ENCODE results near the gene EPHB2. TPM values are rescaled to one million over a fixed set of nuclear protein-coding genes. Genes with fewer than 3 reads are reported as not detected.

The EPHB2 gene
- total and polyA plus RNA-seq, 2 donors (not counting 3 experiments of a cell fraction or from before 2014, with no cell fraction given) = 50.8 to 69.1 TPM

GRCh38 chr1:22731924-22732720 is 21.5 kb downstream of the EPHB2 start:
- intact Hi-C loops (cut with micrococcal nuclease) = no loop called here
- Histone ChIP-seq H2AFZ (ENCODE audit: low read depth, low read length) (no peak overlapping the region), H3K79me2 (ENCODE audit: control insufficient read depth, insufficient read depth, low read length) (peaks cover 68% of the 10 kb centered on the region), H3K4me1 (ENCODE audit: control insufficient read depth, extremely low read depth, insufficient read depth, low read length) (no peaks in the 10 kb centered on the region), H3K4me2 (ENCODE audit: insufficient read depth, low read length) (no peak overlapping the region), H3K36me3 (ENCODE audit: control insufficient read depth in 2 of 2, extremely low read depth in 1 of 2, insufficient read depth in 2 of 2, low read length in 2 of 2) (no peaks in the 10 kb centered on the region), H3K27ac (ENCODE audit: insufficient read depth, low read depth, low read length) (no peak overlapping the region), H3K27me3 (ENCODE audit: control insufficient read depth in 2 of 2, insufficient read depth in 2 of 2, low read length in 2 of 2) (no peaks in the 10 kb centered on the region), H4K20me1 (replicated peaks; ENCODE audit: control insufficient read depth, extremely low read depth, insufficient read depth, low read length) (no peaks in the 10 kb centered on the region), H3K4me3 (replicated peaks in 1 of 3; ENCODE audit: insufficient read depth in 1 of 3, low read depth in 1 of 3, low read length in 3 of 3) (no peak overlapping the region), H3K9ac (replicated peaks; ENCODE audit: extremely low read depth, insufficient read depth, low read length) (no peak overlapping the region), H3K9me1 (replicated peaks; ENCODE audit: control insufficient read depth, extremely low read depth, insufficient read depth, low read length) (no peaks in the 10 kb centered on the region), H3K9me3 (replicated peaks; ENCODE audit: control insufficient read depth, insufficient read depth, low read length) (no peaks in the 10 kb centered on the region)
- BruUV-seq (replicated peaks) = no TSS peak
- CTCF ChIA-PET = interaction anchor here (0.7 to 1.7 kb wide), 6 partner anchors 13 to 130 kb away, joined by 3 to 19 read pairs (median 5); no protein-coding TSS in a partner anchor
- TF ChIP-seq CTCF (IDR thresholded peaks at IDR 0.05; ENCODE audit: extremely low read depth in 1 of 2, insufficient read depth in 1 of 2, low read depth in 1 of 2, low read length in 2 of 2) (peak; percentile 24 to 44), JUN (IDR thresholded peaks at IDR 0.05; ENCODE audit: borderline replicate concordance, insufficient read depth, insufficient read length, low read depth) (no peak)
- dilution Hi-C loops (cut with MboI; ENCODE audit: extremely low pct_ligation_motif_present, low sequenced_read_pairs) = no loop called here
- FAIRE-seq = no peak
- POLR2A ChIA-PET = no interaction called here
- no peak for DNase-seq (ENCODE audit: low read depth, low spot score)

GRCh38 chr1:22733643-22734042 is 23.0 kb downstream of the EPHB2 start:
- ChIA-PET POLR2A (no interaction called here), CTCF (interaction anchor here (1.0 to 2.1 kb wide), 5 partner anchors 14 to 155 kb away, joined by 3 to 8 read pairs (median 4); no protein-coding TSS in a partner anchor)
- H3K27ac ChIP-seq (ENCODE audit: insufficient read depth, low read depth, low read length) = no peak overlapping the region
- no peak overlapping the region for H3K9ac ChIP-seq (replicated peaks; ENCODE audit: extremely low read depth, insufficient read depth, low read length)
- no peaks in the 10 kb centered on the region for H3K9me3 ChIP-seq (replicated peaks; ENCODE audit: control insufficient read depth, insufficient read depth, low read length)
- no peak for DNase-seq (ENCODE audit: low read depth, low spot score)
- no peaks in the 10 kb centered on the region for H3K36me3 ChIP-seq (ENCODE audit: control insufficient read depth in 2 of 2, extremely low read depth in 1 of 2, insufficient read depth in 2 of 2, low read length in 2 of 2)
- dilution Hi-C loops (cut with MboI; ENCODE audit: extremely low pct_ligation_motif_present, low sequenced_read_pairs) = no loop called here
- peaks cover 67% of the 10 kb centered on the region for H3K79me2 ChIP-seq (ENCODE audit: control insufficient read depth, insufficient read depth, low read length)
- no peaks in the 10 kb centered on the region for H3K27me3 ChIP-seq (ENCODE audit: control insufficient read depth in 2 of 2, insufficient read depth in 2 of 2, low read length in 2 of 2)
- no peak overlapping the region for H3K4me2 ChIP-seq (ENCODE audit: insufficient read depth, low read length)
- no peak for TF ChIP-seq JUN (IDR thresholded peaks at IDR 0.05; ENCODE audit: borderline replicate concordance, insufficient read depth, insufficient read length, low read depth)
- no peak for TF ChIP-seq POLR2A (IDR thresholded peaks at IDR 0.05; ENCODE audit: low read depth, low read length)
- no peaks in the 10 kb centered on the region for H4K20me1 ChIP-seq (replicated peaks; ENCODE audit: control insufficient read depth, extremely low read depth, insufficient read depth, low read length)
- no peak overlapping the region for H3K4me3 ChIP-seq (replicated peaks in 1 of 3; ENCODE audit: insufficient read depth in 1 of 3, low read depth in 1 of 3, low read length in 3 of 3)
- H3K9me1 ChIP-seq (replicated peaks; ENCODE audit: control insufficient read depth, extremely low read depth, insufficient read depth, low read length) = no peaks in the 10 kb centered on the region
- peaks cover 9% of the 10 kb centered on the region for H3K4me1 ChIP-seq (ENCODE audit: control insufficient read depth, extremely low read depth, insufficient read depth, low read length)
- no TSS peak for BruUV-seq (replicated peaks)
- no peak for FAIRE-seq
- H2AFZ ChIP-seq (ENCODE audit: low read depth, low read length) = no peak overlapping the region
- intact Hi-C loops (cut with micrococcal nuclease) = loop anchor here (2.0 kb wide), 1 partner anchor 59 kb away; no protein-coding TSS in a partner anchor
